Spleen (tissue), 7 donors: ENCODE results near the gene INPP1.
"Not testable (repeated sequence)": the region's sequence is repeated elsewhere in the genome, so short reads cannot be mapped to it uniquely, and the experiment has no call there.

Experiments used
- POLR2A ChIP-seq, 3 donors: fragments of 450-650 bp; IDR thresholded peaks; one replicate each; pipeline ENCODE4 v1.5.1; 2017; ENCODE audit warnings: antibody characterized with exemption in 3 of 3, mild to moderate bottlenecking in 1 of 3
- POLR2AphosphoS5 ChIP-seq, 3 donors: sonication (generic); formaldehyde crosslinking; IDR thresholded peaks; one replicate each; pipeline ENCODE4 v1.5.1; 2017; ENCODE audit warnings: antibody characterized with exemption in 3 of 3
- TF ChIP-seq, protein P1 (sequence below), 11 experiments: fragments of 200-600 bp in 7 of 11; fragments of 450-650 bp in 4 of 11; sonication (generic) in 4 of 11; IDR thresholded peaks in 8 of 11; conservative IDR thresholded peaks in 3 of 11; 1 replicate in 7 of 11; 2 replicates in 4 of 11; pipeline versions ENCODE4 v1.4.0 to v1.8.0; 2016 to 2021; ENCODE audit warnings: antibody characterized with exemption in 11 of 11, inconsistent platforms in 4 of 11, mild to moderate bottlenecking in 1 of 11
- donor health status: DM: no; HTN: no; CAD: no; lungs with moderate emphysema.
- donor health status: DM: no; HTN: no; CAD: no.
- donor health status: DM: no; HTN: no; CAD: no.

- TF ChIP-seq, protein P1, sequence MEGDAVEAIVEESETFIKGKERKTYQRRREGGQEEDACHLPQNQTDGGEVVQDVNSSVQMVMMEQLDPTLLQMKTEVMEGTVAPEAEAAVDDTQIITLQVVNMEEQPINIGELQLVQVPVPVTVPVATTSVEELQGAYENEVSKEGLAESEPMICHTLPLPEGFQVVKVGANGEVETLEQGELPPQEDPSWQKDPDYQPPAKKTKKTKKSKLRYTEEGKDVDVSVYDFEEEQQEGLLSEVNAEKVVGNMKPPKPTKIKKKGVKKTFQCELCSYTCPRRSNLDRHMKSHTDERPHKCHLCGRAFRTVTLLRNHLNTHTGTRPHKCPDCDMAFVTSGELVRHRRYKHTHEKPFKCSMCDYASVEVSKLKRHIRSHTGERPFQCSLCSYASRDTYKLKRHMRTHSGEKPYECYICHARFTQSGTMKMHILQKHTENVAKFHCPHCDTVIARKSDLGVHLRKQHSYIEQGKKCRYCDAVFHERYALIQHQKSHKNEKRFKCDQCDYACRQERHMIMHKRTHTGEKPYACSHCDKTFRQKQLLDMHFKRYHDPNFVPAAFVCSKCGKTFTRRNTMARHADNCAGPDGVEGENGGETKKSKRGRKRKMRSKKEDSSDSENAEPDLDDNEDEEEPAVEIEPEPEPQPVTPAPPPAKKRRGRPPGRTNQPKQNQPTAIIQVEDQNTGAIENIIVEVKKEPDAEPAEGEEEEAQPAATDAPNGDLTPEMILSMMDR (IDR thresholded peaks at IDR 0.05 in 8 of 11, conservative IDR thresholded peaks at IDR 0.05 in 3 of 11): not testable (repeated sequence)
- TF ChIP-seq POLR2AphosphoS5, POLR2A (IDR thresholded peaks at IDR 0.05): not testable (repeated sequence)
Observed at GRCh38 chr2:190312635-190313025, 30.8 kb upstream of the INPP1 start.
